DMS79 treated with DMSO at 0.1 percent for 48 hours (cell line): ENCODE measurements around the gene PPA1.
"Not testable (repeated sequence)": the region's sequence is repeated elsewhere in the genome, so short reads cannot be mapped to it uniquely, and the experiment has no call there.

Experiments used
- DNase-seq: peaks from one replicate; lab custom pipeline; 2025; lab: John Stamatoyannopoulos, UW

The PPA1 gene

GRCh38 chr10:70212277-70212676 is 21.0 kb downstream of the PPA1 start:
- DNase-seq = no peak

GRCh38 chr10:70206762-70207161 is 26.5 kb downstream of the PPA1 start:
- DNase-seq = no peak

DNA sequence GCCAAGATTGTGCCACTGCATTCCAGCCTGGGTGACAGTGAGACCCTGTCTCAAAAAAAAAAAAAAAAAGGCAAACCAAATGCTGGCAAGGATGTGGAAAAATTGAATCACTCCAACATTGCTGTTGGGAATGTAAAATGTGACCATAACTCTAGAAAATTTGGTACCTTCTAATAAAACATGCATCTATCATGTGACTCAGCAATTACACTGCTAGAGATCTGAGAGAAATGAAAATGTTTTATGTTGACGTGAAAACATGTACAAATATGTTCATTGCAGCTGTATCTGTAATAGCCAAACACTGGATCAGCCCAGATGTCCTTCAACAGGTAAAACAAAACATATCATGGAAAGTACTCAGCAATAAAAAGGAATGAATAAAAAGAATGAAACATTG is 32.1 kb downstream of the PPA1 start:
- DNase-seq = no peak

DNA sequence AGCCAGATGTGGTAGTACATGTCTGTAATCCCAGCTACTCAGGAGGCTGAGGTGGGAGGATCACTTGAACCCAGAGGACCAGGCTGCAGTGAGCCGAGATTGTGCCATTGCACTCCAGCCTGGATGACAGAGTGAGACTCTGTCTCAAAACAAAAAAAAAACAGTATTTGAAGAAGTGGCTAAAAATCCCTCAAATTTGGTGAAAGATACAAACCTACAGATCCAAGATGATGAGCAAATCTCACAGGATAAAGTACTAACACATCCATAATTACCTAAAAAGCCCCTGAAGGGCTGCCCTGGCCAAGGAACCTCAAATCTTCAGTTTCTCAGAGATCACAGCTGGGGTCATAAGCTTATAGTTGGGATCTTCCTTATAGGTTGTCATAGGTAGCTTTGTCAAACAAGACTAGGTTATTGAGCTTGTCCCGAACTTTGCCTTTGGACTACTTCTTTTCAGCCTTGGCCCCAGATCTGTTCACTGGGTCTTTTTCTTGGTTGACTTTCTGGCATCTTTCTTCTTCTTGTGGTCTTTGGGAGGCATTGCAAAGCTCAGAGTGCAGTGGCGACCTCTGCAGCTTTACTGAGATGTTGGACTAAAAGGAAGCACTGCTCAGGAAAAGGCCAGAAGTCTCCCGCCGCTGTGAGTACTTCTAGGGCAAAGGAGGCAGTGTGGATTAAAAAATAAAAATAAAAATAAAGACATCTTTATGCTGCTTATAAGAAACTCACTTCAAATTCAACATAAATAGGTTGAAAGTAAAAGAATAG is 34.3 kb downstream of the PPA1 start:
- DNase-seq = no peak

DNA sequence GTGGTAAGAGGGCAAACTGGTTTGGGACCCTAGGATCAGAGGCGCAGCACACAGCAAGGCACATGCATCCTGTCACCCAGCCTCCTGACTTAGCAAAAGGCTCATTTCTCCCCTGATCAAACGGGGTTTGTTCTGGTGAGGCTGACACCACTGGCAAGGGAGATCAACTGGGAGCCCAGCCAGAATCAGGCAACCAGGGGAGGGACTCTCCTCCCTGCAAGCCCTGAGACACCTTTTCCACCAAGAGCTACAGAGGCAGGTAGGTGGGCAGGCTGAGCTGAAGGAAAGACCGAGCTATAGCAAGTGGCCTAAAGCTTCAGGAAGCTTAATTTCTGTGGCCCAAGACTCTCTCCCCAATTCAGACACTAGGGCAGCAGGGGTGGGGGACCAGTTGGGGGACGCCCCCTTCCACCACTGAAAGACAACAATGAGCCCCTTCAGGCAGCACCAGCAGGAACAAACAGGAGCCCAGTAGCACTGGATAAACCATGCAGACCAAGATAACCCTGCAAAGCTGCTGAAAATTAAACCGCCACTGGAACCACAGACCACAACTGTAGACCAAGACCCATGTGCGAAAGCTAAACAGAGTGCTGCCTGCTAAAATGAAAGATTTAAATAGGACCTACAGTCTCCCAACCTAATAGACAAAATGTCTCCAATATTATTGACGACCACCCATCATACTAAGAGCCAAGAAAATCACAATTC is 35.8 kb downstream of the PPA1 start:
- DNase-seq = no peak

DNA sequence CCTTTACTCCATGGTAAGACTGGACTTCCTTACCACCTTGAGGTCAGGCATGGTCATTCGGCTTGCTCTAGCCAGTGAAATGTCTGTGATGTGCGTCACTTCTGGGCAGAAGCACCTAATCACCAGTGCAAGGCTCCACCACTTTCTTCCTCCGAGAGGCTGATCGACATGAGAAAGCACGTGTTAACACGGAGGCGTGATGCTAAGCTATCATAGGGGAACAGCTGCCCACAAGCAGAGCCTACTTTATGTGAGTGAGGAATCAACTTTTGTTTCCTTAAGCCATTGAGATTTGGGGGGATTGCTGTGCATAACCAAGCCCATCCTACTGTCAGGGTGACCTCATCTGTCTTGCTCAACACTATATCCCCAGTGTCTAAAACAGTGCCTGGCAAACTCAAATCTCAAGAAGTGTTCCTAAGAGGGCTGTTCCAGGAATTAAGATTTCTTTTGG is 39.8 kb downstream of the PPA1 start:
- no peak for DNase-seq

DNA sequence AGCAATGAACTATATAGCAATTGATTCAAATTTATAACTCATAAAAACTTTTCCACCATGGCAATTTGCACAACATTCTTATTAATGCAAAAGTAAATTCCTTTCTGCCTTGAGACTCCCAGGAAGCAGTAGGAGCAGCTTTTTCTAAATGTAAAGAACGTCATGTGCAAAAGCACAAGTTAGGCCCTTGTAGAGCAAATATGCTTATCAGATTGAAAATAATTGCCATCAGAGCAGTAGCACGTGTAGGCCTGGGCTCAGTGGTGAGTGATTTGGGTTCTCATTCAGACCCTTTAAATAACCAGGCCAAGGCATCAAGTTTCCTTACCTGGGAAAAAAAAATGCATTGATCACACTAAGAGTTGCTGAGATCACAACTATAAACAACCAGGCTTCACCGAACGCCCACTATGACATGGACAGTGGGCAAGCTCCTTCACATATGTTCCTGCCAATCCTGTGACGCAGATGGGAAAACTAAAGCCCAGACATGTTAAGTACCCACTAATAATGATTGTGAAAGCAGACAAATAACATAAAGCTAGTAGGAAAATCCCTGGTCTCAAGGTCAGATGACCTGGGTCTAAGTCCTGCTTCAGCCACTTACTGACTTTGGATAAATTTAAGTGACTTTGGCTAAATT is 40.8 kb downstream of the PPA1 start:
- DNase-seq = no peak

- no peak for DNase-seq
Measured at GRCh38 chr10:70191972-70192305, 41.3 kb downstream of the PPA1 start.

DNA sequence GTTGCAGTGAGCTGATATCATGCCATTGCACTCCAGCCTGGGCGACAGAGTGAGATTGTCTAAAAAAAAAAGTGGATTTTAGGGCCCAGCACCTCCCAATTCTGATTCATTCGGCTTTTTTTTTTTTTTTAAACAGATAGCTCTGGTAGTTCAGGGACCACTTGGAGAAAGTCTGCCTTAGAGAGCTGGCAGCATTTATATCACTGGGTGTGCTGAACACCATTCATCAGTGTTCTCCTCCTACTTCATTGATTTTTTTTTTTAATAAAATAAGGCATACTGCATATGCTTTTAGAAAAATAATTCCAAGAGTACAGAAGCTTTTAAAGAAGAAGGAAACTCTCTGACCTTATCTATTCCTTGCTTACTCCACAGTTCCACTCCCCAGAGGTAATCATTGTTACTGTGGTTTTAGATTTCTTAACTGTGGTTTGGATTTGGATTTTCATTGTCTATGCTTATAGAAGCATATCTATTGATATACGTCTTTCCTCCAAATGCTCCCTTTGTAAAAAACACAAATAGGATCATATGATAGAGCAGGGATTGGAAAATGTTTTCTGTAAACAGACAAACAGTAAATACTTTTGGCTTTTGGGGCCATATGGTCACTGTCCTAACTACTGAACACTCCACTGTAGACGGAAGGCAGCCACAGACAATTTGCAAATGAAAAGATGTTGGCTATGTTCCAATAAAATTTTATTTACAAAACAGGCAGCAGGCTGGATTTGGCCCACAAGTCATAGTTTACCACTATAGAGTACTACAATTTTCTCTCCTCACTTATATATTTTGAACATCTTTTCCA is 41.9 kb downstream of the PPA1 start:
- no peak for DNase-seq

DNA sequence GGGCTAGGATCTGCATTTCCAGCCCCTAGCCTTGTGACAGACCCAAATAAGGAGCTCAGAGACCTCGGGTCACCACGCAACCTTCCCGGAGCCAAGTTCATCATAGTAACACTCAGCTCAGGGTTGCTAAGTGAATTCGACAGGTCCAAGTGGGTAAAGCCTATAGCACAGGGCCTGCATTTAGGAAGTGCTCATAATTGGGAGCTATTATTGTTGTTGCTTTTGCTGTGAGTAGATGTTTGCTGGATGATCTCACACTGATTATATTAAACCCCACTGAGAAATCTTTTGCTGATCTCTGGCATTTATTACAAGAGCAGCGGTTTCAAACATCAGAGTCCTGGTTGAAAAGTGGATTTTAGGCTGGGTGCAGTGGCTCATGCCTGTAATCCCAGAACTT is 42.6 kb downstream of the PPA1 start:
- DNase-seq = no peak

DNA sequence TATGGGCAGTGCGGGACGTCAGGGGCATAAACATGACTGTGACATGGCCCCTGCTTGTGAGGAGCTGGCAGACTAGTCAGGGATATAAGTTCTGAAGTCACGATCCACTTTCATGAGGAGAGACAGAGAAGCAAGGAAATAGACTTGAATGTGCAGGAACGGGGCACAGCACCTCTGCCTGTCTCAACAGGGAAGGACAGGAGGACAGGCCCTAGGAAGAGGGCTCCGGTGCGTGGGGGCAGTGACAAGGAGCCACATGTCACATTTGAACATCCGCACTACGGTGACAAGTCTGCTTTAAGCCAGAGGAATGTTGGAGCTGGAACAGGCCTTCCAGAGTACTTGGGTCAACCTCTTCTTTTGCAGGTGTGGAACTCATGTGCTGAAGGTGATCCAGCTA is 43.1 kb downstream of the PPA1 start:
- DNase-seq = no peak

- no peak for DNase-seq
Measured at GRCh38 chr10:70188768-70189167, 44.5 kb downstream of the PPA1 start.

GRCh38 chr10:70186571-70186970 is 46.7 kb downstream of the PPA1 start:
- DNase-seq = no peak

DNA sequence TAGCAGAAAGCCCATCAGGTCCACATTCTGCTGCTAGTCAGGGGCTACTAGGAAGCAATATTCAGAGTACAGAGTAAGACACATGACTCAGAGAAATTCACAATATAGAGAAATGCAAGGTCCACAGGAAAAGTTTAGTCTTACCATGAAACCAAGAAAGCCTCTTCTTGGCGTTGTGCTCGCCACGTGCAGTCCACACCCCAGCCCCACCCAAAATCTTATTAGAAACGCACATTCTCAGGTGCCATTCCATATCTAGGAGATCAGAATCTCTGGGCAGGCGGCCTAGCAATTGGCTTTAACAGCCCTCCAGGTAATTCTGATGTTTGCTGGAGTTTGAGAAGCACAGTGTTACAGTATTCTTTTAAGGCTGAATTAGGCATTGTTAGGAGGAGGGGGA is 47.1 kb downstream of the PPA1 start:
- DNase-seq = no peak

DNA sequence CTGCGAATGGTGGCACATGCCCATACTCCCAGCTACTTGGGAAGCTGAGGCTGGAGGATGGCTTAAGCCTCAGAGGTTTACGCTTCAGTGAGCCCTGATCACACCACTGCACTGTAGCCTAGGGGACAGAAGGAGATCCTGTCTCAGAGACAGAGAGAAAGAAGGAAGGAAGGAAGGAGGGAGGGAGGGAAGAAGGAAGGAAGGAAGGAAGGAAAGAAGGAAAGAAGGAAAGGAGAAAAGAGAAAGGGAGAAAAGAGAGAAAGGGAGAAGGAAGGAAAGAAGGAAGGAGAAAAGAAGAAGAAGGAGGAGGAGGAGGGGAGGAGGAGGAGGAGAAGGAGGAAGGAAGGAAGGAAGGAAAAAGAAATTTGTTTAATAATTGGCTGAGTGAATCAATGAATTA is 49.9 kb downstream of the PPA1 start:
- DNase-seq = no peak

- DNase-seq = not testable (repeated sequence)
Measured at GRCh38 chr10:70179209-70179608, 54.0 kb downstream of the PPA1 start.

GRCh38 chr10:70178139-70178725 is 55.0 kb downstream of the PPA1 start:
- no peak for DNase-seq

DNA sequence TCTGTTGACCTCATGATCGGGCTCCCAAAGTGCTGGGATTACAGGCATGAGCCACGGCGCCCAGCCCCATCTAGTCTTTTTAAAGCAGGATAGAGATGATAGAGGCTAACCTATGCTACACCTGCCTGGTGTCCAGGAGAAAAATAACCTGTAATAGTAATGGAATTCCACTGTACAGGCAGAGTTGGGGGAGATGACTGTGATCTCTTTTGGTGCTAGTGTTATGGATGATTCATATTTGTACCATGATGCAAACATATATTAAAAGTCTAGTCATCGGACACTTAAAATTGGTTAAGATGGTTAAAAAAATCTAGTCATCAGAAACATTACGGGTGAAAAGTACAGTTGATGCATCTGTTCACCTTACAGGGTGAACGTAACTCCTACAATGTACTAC is 56.8 kb downstream of the PPA1 start:
- no peak for DNase-seq

DNA sequence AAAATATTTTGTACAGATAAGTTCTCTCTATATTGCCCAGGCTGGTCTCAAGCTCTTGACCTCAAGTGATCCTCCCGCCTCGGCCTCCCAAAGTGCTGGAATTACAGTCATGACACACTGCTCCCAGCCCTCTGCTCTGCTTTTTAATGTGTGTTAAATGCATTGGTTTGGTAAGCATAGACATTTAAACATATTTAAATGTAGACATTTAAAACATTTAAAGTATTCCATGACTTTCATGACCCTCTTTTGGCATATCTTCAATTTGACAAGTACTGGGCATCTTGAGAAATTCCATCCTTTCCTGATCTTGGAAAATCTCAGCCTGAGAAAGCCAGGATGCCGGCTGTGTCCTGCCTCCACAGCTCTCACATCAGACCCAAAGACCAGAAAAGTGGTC is 57.7 kb downstream of the PPA1 start:
- DNase-seq = no peak

DNA sequence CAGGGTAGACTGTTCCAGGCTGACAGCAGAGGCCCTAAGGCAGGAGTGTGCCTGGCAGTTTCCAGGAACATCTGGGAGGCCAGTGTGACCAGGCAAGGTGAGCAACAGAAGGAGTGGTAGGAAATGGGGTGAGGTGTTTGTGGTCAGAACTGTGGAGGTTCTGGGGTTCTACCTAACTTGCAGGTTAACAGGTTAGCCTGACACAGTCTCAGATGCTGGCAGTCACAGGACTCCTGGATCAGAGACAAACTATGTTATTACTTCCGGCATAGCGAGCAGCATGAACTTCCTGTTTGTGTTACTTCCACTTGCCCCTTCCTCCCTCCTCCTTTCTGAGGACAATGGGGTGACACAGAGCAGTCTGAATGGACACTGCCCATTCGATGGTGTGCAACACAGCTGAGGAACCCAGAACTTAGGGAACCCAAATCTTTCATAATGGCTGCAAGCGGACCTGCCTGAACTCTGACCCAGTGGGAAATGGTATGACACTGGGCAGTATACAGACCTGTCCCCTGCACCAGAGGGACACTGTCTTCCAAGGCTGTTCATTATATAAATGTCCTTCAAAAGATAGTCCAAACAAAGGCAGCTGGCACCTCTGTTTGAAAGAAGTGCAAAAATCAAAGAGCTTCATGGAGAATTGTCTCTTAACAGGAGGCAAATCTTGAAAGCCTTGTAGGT is 59.0 kb downstream of the PPA1 start:
- DNase-seq = no peak

- DNase-seq = no peak
Measured at GRCh38 chr10:70169649-70170364, 63.4 kb downstream of the PPA1 start.
